ENCODE data around the gene ALDH1L1. TPM values are rescaled to one million over a fixed set of nuclear protein-coding genes. Genes with fewer than 3 reads are reported as not detected.

Gene ALDH1L1
- polyA plus RNA-seq, 1 donor = 40.4 TPM

GRCh38 chr3:126133606-126134005 is 46.8 kb downstream of the ALDH1L1 start:
- Histone ChIP-seq H3K4me3 (ENCODE audit: low read length) (no peak overlapping the region), H3K27ac (ENCODE audit: low read length) (no peak overlapping the region), H3K36me3 (ENCODE audit: control insufficient read depth, insufficient read depth, low read length) (peaks cover 23% of the 10 kb centered on the region), H3K9me3 (ENCODE audit: control insufficient read depth, low read depth, low read length) (no peaks in the 10 kb centered on the region), H3K4me1 (ENCODE audit: control insufficient read depth, insufficient read depth, low read length) (no peaks in the 10 kb centered on the region), H3K27me3 (ENCODE audit: control insufficient read depth, insufficient read depth, low read length) (no peaks in the 10 kb centered on the region)
- WGBS (ENCODE audit: insufficient coverage, low lambda C conversion rate) = no CpG with 5 or more reads among the region's 6 CpGs
- DNase-seq = no peak

- Histone ChIP-seq H3K36me3 (ENCODE audit: control insufficient read depth, insufficient read depth, low read length) (peaks cover 23% of the 10 kb centered on the region), H3K27me3 (ENCODE audit: control insufficient read depth, insufficient read depth, low read length) (no peaks in the 10 kb centered on the region), H3K4me3 (ENCODE audit: low read length) (no peak overlapping the region), H3K9me3 (ENCODE audit: control insufficient read depth, low read depth, low read length) (no peaks in the 10 kb centered on the region), H3K4me1 (ENCODE audit: control insufficient read depth, insufficient read depth, low read length) (no peaks in the 10 kb centered on the region), H3K27ac (ENCODE audit: low read length) (no peak overlapping the region)
- no peak for DNase-seq
- 73% methylated on average over 3 of the region's 14 CpGs for WGBS (ENCODE audit: insufficient coverage, low lambda C conversion rate)
Observed at GRCh38 chr3:126132751-126133511, 47.5 kb downstream of the ALDH1L1 start.

- Histone ChIP-seq H3K9me3 (ENCODE audit: control insufficient read depth, low read depth, low read length) (no peaks in the 10 kb centered on the region), H3K27me3 (ENCODE audit: control insufficient read depth, insufficient read depth, low read length) (no peaks in the 10 kb centered on the region), H3K36me3 (ENCODE audit: control insufficient read depth, insufficient read depth, low read length) (peaks cover 18% of the 10 kb centered on the region), H3K4me3 (ENCODE audit: low read length) (no peak overlapping the region), H3K27ac (ENCODE audit: low read length) (no peak overlapping the region), H3K4me1 (ENCODE audit: control insufficient read depth, insufficient read depth, low read length) (no peaks in the 10 kb centered on the region)
- WGBS (ENCODE audit: insufficient coverage, low lambda C conversion rate) = 83% methylated on average over 1 of the region's 16 CpGs
- DNase-seq = no peak
Observed at GRCh38 chr3:126131881-126132750, 48.3 kb downstream of the ALDH1L1 start.

- Histone ChIP-seq H3K4me3 (ENCODE audit: low read length) (no peak overlapping the region), H3K9me3 (ENCODE audit: control insufficient read depth, low read depth, low read length) (no peaks in the 10 kb centered on the region), H3K27me3 (ENCODE audit: control insufficient read depth, insufficient read depth, low read length) (no peaks in the 10 kb centered on the region), H3K36me3 (ENCODE audit: control insufficient read depth, insufficient read depth, low read length) (peaks cover 10% of the 10 kb centered on the region), H3K4me1 (ENCODE audit: control insufficient read depth, insufficient read depth, low read length) (no peaks in the 10 kb centered on the region), H3K27ac (ENCODE audit: low read length) (no peak overlapping the region)
- DNase-seq = no peak
- 90% methylated on average over 3 of the region's 19 CpGs for WGBS (ENCODE audit: insufficient coverage, low lambda C conversion rate)
Observed at GRCh38 chr3:126130981-126131745, 49.2 kb downstream of the ALDH1L1 start.

GRCh38 chr3:126130081-126130855 is 50.1 kb downstream of the ALDH1L1 start:
- Histone ChIP-seq H3K27ac (ENCODE audit: low read length) (no peak overlapping the region), H3K4me1 (ENCODE audit: control insufficient read depth, insufficient read depth, low read length) (no peaks in the 10 kb centered on the region), H3K9me3 (ENCODE audit: control insufficient read depth, low read depth, low read length) (no peaks in the 10 kb centered on the region), H3K4me3 (ENCODE audit: low read length) (no peak overlapping the region), H3K27me3 (ENCODE audit: control insufficient read depth, insufficient read depth, low read length) (no peaks in the 10 kb centered on the region), H3K36me3 (ENCODE audit: control insufficient read depth, insufficient read depth, low read length) (peaks cover 12% of the 10 kb centered on the region)
- WGBS (ENCODE audit: insufficient coverage, low lambda C conversion rate) = no CpG with 5 or more reads among the region's 15 CpGs
- no peak for DNase-seq

GRCh38 chr3:126129398-126129891 is 50.9 kb downstream of the ALDH1L1 start:
- no peak for DNase-seq
- Histone ChIP-seq H3K9me3 (ENCODE audit: control insufficient read depth, low read depth, low read length) (no peaks in the 10 kb centered on the region), H3K4me1 (ENCODE audit: control insufficient read depth, insufficient read depth, low read length) (no peaks in the 10 kb centered on the region), H3K27ac (ENCODE audit: low read length) (no peak overlapping the region), H3K27me3 (ENCODE audit: control insufficient read depth, insufficient read depth, low read length) (no peaks in the 10 kb centered on the region), H3K4me3 (ENCODE audit: low read length) (no peak overlapping the region), H3K36me3 (ENCODE audit: control insufficient read depth, insufficient read depth, low read length) (peaks cover 12% of the 10 kb centered on the region)
- WGBS (ENCODE audit: insufficient coverage, low lambda C conversion rate) = no CpG with 5 or more reads among the region's 16 CpGs

- Histone ChIP-seq H3K4me3 (ENCODE audit: low read length) (no peak overlapping the region), H3K4me1 (ENCODE audit: control insufficient read depth, insufficient read depth, low read length) (no peaks in the 10 kb centered on the region), H3K36me3 (ENCODE audit: control insufficient read depth, insufficient read depth, low read length) (peaks cover 12% of the 10 kb centered on the region), H3K27me3 (ENCODE audit: control insufficient read depth, insufficient read depth, low read length) (no peaks in the 10 kb centered on the region), H3K27ac (ENCODE audit: low read length) (no peak overlapping the region), H3K9me3 (ENCODE audit: control insufficient read depth, low read depth, low read length) (no peaks in the 10 kb centered on the region)
- DNase-seq = no peak
- no CpG with 5 or more reads among the region's 13 CpGs for WGBS (ENCODE audit: insufficient coverage, low lambda C conversion rate)
Observed at GRCh38 chr3:126128504-126129397, 51.6 kb downstream of the ALDH1L1 start.

GRCh38 chr3:126127904-126128303 is 52.5 kb downstream of the ALDH1L1 start:
- WGBS (ENCODE audit: insufficient coverage, low lambda C conversion rate) = no CpG with 5 or more reads among the region's 7 CpGs
- H3K36me3 ChIP-seq (ENCODE audit: control insufficient read depth, insufficient read depth, low read length) = peaks cover 12% of the 10 kb centered on the region
- H3K4me1 ChIP-seq (ENCODE audit: control insufficient read depth, insufficient read depth, low read length) = no peaks in the 10 kb centered on the region
- no peaks in the 10 kb centered on the region for H3K9me3 ChIP-seq (ENCODE audit: control insufficient read depth, low read depth, low read length)
- H3K27ac ChIP-seq (ENCODE audit: low read length) = no peak overlapping the region
- no peaks in the 10 kb centered on the region for H3K27me3 ChIP-seq (ENCODE audit: control insufficient read depth, insufficient read depth, low read length)
- H3K4me3 ChIP-seq (ENCODE audit: low read length) = no peak overlapping the region
- no peak for DNase-seq

GRCh38 chr3:126127452-126127851 is 52.9 kb downstream of the ALDH1L1 start:
- H3K36me3 ChIP-seq (ENCODE audit: control insufficient read depth, insufficient read depth, low read length) = peaks cover 12% of the 10 kb centered on the region
- H3K9me3 ChIP-seq (ENCODE audit: control insufficient read depth, low read depth, low read length) = no peaks in the 10 kb centered on the region
- no peak overlapping the region for H3K27ac ChIP-seq (ENCODE audit: low read length)
- no peaks in the 10 kb centered on the region for H3K27me3 ChIP-seq (ENCODE audit: control insufficient read depth, insufficient read depth, low read length)
- DNase-seq = no peak
- H3K4me1 ChIP-seq (ENCODE audit: control insufficient read depth, insufficient read depth, low read length) = no peaks in the 10 kb centered on the region
- H3K4me3 ChIP-seq (ENCODE audit: low read length) = no peak overlapping the region
- no CpG with 5 or more reads among the region's 10 CpGs for WGBS (ENCODE audit: insufficient coverage, low lambda C conversion rate)
